K562 treated with DMSO at 1 percent for 12 hours (cell line): ENCODE measurements around the gene TPX2. TPM values are rescaled to one million over a fixed set of nuclear protein-coding genes. Genes with fewer than 3 reads are reported as not detected.

Experiments
- total RNA-seq: library from RNA; unstranded; fragments of 300-600 nt; gene quantifications from 2 replicates; pipeline ENCODE4 v1.2.3, GENCODE V29; 2022; ENCODE audit not compliant: insufficient read depth

The TPX2 gene
- 64.5 and 132 TPM in 2 replicates for total RNA-seq

GRCh38 chr20:31738729-31739549, at the start of gene TPX2:
Gene TPX2 (plus strand): TSS chr20:31739290. CDS start chr20:31757477, 18,187 bp downstream.

GRCh38 chr20:31722257-31723068, 16.6 kb upstream of the TPX2 start, which contains the start of gene BCL2L1:
Gene BCL2L1 (minus strand): TSS chr20:31722868. CDS start chr20:31722218, 650 bp downstream.

GRCh38 chr20:31819083-31819784, 80.1 kb downstream of the TPX2 start, which contains the start of gene MYLK2:
Gene MYLK2 (plus strand): TSS chr20:31819356. CDS start chr20:31819581, 225 bp downstream.

GRCh38 chr20:31845300-31845863, 106.3 kb downstream of the TPX2 start, which contains the start of gene FOXS1:
Gene FOXS1 (minus strand): TSS chr20:31845604. CDS start chr20:31845542, 62 bp downstream.

Other genes starting within 250 kb of the TPX2 start
- gene HM13, start 224.8 kb upstream of the TPX2 start, total RNA-seq, result 130 and 166 TPM in 2 replicates
- 356 and 417 TPM in 2 replicates for gene ID1, start 134.0 kb upstream of the TPX2 start, total RNA-seq
- not detected in 2 replicates for gene COX4I2, start 101.4 kb upstream of the TPX2 start, total RNA-seq
- gene BCL2L1, start 16.4 kb upstream of the TPX2 start, total RNA-seq, result 116 and 154 TPM in 2 replicates
- 0.84 and 0.97 TPM in 2 replicates for gene MYLK2, start 80.1 kb downstream of the TPX2 start, total RNA-seq
- gene FOXS1, start 106.3 kb downstream of the TPX2 start, total RNA-seq, result not detected in 2 replicates
- 0.67 TPM in 1 of 2 replicates, not detected in the other for gene DUSP15, start 131.2 kb downstream of the TPX2 start, total RNA-seq
- gene TTLL9, start 131.3 kb downstream of the TPX2 start, total RNA-seq, result not detected in 2 replicates
- 21.0 and 28.1 TPM in 2 replicates for gene PDRG1, start 212.8 kb downstream of the TPX2 start, total RNA-seq
- gene XKR7, start 228.9 kb downstream of the TPX2 start, total RNA-seq, result not detected in 2 replicates